Loucy (cell line): ENCODE measurements around the gene RPLP1.

ENCODE experiments used
- EZH2phosphoT487 ChIP-seq: fragments of 200-600 bp; IDR thresholded peaks from 2 replicates; pipeline ENCODE4 v1.6.1; 2018; ENCODE audit warnings: antibody characterized with exemption, mild to moderate bottlenecking, moderate library complexity, borderline replicate concordance
- TF ChIP-seq, protein P1 (sequence below): fragments of 200-600 bp; sonication (generic); conservative IDR thresholded peaks from 2 replicates; pipeline ENCODE4 v1.5.1; 2014; ENCODE audit warnings: mild to moderate bottlenecking, antibody characterized with exemption, low read length

DNA sequence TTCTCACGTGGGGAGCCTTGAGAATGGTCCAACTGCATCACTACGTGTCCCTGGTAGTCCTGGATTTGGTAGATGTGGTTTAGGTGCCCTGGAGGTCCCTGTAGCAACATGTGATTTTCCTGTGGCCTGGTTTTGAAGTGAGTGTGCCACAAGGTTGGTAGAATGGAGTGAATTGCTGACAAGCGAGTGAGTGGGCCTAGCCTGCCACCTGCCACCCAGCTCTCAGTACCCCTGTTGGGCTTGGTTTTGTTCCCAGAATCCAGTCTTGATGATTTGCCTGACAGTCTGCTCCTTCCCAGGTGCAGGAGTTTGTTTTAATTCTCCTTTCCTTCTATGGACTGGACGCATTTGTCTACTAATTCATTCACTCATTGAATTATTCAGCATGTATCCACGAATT lies 19.4 kb downstream of the RPLP1 start:
- TF ChIP-seq, protein P1, sequence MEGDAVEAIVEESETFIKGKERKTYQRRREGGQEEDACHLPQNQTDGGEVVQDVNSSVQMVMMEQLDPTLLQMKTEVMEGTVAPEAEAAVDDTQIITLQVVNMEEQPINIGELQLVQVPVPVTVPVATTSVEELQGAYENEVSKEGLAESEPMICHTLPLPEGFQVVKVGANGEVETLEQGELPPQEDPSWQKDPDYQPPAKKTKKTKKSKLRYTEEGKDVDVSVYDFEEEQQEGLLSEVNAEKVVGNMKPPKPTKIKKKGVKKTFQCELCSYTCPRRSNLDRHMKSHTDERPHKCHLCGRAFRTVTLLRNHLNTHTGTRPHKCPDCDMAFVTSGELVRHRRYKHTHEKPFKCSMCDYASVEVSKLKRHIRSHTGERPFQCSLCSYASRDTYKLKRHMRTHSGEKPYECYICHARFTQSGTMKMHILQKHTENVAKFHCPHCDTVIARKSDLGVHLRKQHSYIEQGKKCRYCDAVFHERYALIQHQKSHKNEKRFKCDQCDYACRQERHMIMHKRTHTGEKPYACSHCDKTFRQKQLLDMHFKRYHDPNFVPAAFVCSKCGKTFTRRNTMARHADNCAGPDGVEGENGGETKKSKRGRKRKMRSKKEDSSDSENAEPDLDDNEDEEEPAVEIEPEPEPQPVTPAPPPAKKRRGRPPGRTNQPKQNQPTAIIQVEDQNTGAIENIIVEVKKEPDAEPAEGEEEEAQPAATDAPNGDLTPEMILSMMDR = no peak
- no peak for TF ChIP-seq EZH2phosphoT487
